Keratinocyte (primary cell): ENCODE results near the gene ADGRV1. TPM values are rescaled to one million over a fixed set of nuclear protein-coding genes. Genes with fewer than 3 reads are reported as not detected.

Source experiments
- DNase-seq: peaks from one replicate; pipeline ENCODE4 v3.0.0-alpha.2; 2011; ENCODE audit warnings: low read depth, missing footprints, low spot score
- FAIRE-seq: peaks from 2 replicates; lab custom pipeline; 2011; peaks lifted over from hg19 to GRCh38; lab: Jason Lieb, UNC
- H2AFZ ChIP-seq: 2 replicates; pipeline ENCODE4 v1.6.0; 2012; ENCODE audit warnings: low read length, control low read depth, inconsistent platforms; ENCODE audit not compliant: control insufficient read depth
- H3K27ac ChIP-seq: 2 replicates; pipeline ENCODE4 v1.5.1; 2011; ENCODE audit warnings: low read length; ENCODE audit not compliant: control insufficient read depth, insufficient read depth
- H3K27me3 ChIP-seq: 3 replicates; pipeline ENCODE4 v1.6.0; 2011; ENCODE audit warnings: low read length; ENCODE audit not compliant: control insufficient read depth, insufficient read depth; ENCODE audit errors: extremely low read depth
- H3K36me3 ChIP-seq, 2 experiments: 2 replicates in 1 of 2; 3 replicates in 1 of 2; pipeline ENCODE4 v1.5.1; 2011; ENCODE audit warnings: low read length in 2 of 2, mild to moderate bottlenecking in 1 of 2; ENCODE audit not compliant: control insufficient read depth in 2 of 2, insufficient read depth in 2 of 2; ENCODE audit errors: extremely low read depth in 1 of 2
- H3K4me1 ChIP-seq: 3 replicates; pipeline ENCODE4 v1.5.1; 2011; ENCODE audit warnings: low read length; ENCODE audit not compliant: control insufficient read depth, insufficient read depth; ENCODE audit errors: extremely low read depth
- H3K4me2 ChIP-seq: 3 replicates; pipeline ENCODE4 v1.6.0; 2011; ENCODE audit warnings: low read depth, low read length; ENCODE audit not compliant: control insufficient read depth, insufficient read depth; ENCODE audit errors: extremely low read depth
- H3K4me3 ChIP-seq, 3 experiments: fragments of 200-600 bp in 1 of 3; sonication (generic) in 1 of 3; 2 replicates in 2 of 3; 3 replicates in 1 of 3; pipeline ENCODE4 v1.5.1; 2011 to 2016; ENCODE audit warnings: low read length in 3 of 3, mild to moderate bottlenecking in 3 of 3, control low read depth in 2 of 3, inconsistent platforms in 1 of 3, low read depth in 1 of 3, mixed read lengths in 1 of 3, mixed run types in 1 of 3, moderate library complexity in 1 of 3; ENCODE audit not compliant: control insufficient read depth in 2 of 3, insufficient read depth in 2 of 3; ENCODE audit errors: extremely low read depth in 1 of 3
- H3K79me2 ChIP-seq: 2 replicates; pipeline ENCODE4 v1.6.0; 2012; ENCODE audit warnings: low read length; ENCODE audit not compliant: control insufficient read depth, insufficient read depth
- H3K9ac ChIP-seq: 3 replicates; pipeline ENCODE4 v1.6.0; 2011; ENCODE audit warnings: low read length; ENCODE audit not compliant: control insufficient read depth, insufficient read depth; ENCODE audit errors: extremely low read depth
- H3K9me1 ChIP-seq: 3 replicates; pipeline ENCODE4 v1.6.0; 2011; ENCODE audit warnings: low read length; ENCODE audit not compliant: control insufficient read depth, insufficient read depth; ENCODE audit errors: extremely low read depth
- H3K9me3 ChIP-seq: 2 replicates; pipeline ENCODE4 v1.5.1; 2012; ENCODE audit warnings: low read depth, low read length; ENCODE audit not compliant: control insufficient read depth
- H4K20me1 ChIP-seq: 3 replicates; pipeline ENCODE4 v1.6.0; 2011; ENCODE audit warnings: low read length; ENCODE audit not compliant: control insufficient read depth, insufficient read depth; ENCODE audit errors: extremely low read depth
- CTCF ChIP-seq, 3 experiments: IDR thresholded peaks in 1 of 3; conservative IDR thresholded peaks in 1 of 3; optimal IDR thresholded peaks in 1 of 3; 2 replicates in 2 of 3; 3 replicates in 1 of 3; pipeline versions ENCODE3 to v1.5.1; 2011; ENCODE audit warnings: low read length in 3 of 3, mild to moderate bottlenecking in 3 of 3, moderate library complexity in 2 of 3, control low read depth in 1 of 3, inconsistent platforms in 1 of 3; ENCODE audit not compliant: insufficient read depth in 2 of 3; ENCODE audit errors: extremely low read depth in 1 of 3
- EZH2 ChIP-seq: IDR thresholded peaks from one replicate; pipeline ENCODE4 v1.6.1; 2012; ENCODE audit warnings: inconsistent platforms, mild to moderate bottlenecking, low read length, moderate library complexity
- dilution Hi-C: fragments of 300-500 bp; cut with MboI; formaldehyde crosslinking; loops from one replicate; pipeline ENCODE4 v1.7.0; 2020; ENCODE audit warnings: low sequenced_read_pairs; ENCODE audit not compliant: extremely low pct_ligation_motif_present
- polyA plus RNA-seq, 5 experiments: library from polyadenylated mRNA; depleted of rRNA in 3 of 5; stranded (reverse) in 3 of 5; stranded (forward) in 1 of 5; unstranded in 1 of 5; fragments of >200 nt; gene quantifications; 1 replicate in 1 of 5; 2 replicates in 3 of 5; 3 replicates in 1 of 5; pipeline versions ENCODE4 v1.2.1 to v1.2.3, GENCODE V29; 2011 to 2012; ENCODE audit warnings: missing spikeins in 2 of 5, low read depth in 1 of 5, low replicate concordance in 1 of 5

The ADGRV1 gene
- polyA plus RNA-seq, 1 donor (not counting 4 experiments of a cell fraction or from before 2014, with no cell fraction given), result 0.05 TPM

GRCh38 chr5:91126448-91126847, 567.9 kb downstream of the ADGRV1 start:
- Histone ChIP-seq H3K4me2 (no peak overlapping the region), H3K9me1 (no peaks in the 10 kb centered on the region), H3K4me1 (peaks cover under 1% of the 10 kb centered on the region), H3K36me3 (no peaks in the 10 kb centered on the region), H3K27me3 (no peaks in the 10 kb centered on the region), H2AFZ (no peak overlapping the region), H3K9ac (no peak overlapping the region), H3K27ac (no peak overlapping the region), H3K4me3 (no peak overlapping the region), H3K79me2 (no peaks in the 10 kb centered on the region), H4K20me1 (no peaks in the 10 kb centered on the region), H3K9me3 (no peaks in the 10 kb centered on the region)
- no peak for DNase-seq
- TF ChIP-seq EZH2 (no peak), CTCF (optimal IDR thresholded peaks at IDR 0.05 in 1 of 3, IDR thresholded peaks at IDR 0.05 in 1 of 3, conservative IDR thresholded peaks at IDR 0.05 in 1 of 3; ENCODE audit: extremely low read depth in 1 of 3, insufficient read depth in 2 of 3, low read length in 3 of 3) (no peak)
- dilution Hi-C loops, result no loop called here
- FAIRE-seq, result peak; percentile 48

GRCh38 chr5:91126888-91127287, 568.3 kb downstream of the ADGRV1 start:
- Histone ChIP-seq H3K4me1 (no peaks in the 10 kb centered on the region), H4K20me1 (no peaks in the 10 kb centered on the region), H3K4me3 (no peak overlapping the region), H2AFZ (no peak overlapping the region), H3K4me2 (no peak overlapping the region), H3K9me3 (no peaks in the 10 kb centered on the region), H3K9ac (no peak overlapping the region), H3K27ac (no peak overlapping the region), H3K27me3 (no peaks in the 10 kb centered on the region), H3K79me2 (no peaks in the 10 kb centered on the region), H3K9me1 (no peaks in the 10 kb centered on the region), H3K36me3 (no peaks in the 10 kb centered on the region)
- dilution Hi-C loops, result no loop called here
- TF ChIP-seq CTCF (optimal IDR thresholded peaks at IDR 0.05 in 1 of 3, IDR thresholded peaks at IDR 0.05 in 1 of 3, conservative IDR thresholded peaks at IDR 0.05 in 1 of 3; ENCODE audit: extremely low read depth in 1 of 3, insufficient read depth in 2 of 3, low read length in 3 of 3) (no peak), EZH2 (no peak)
- DNase-seq (no peak), FAIRE-seq (no peak)
